CD4-positive, alpha-beta T cell treated with Interleukin-15 for 4 hours (primary cell): ENCODE results near the gene INTS13.
"Not testable (repeated sequence)": the region's sequence is repeated elsewhere in the genome, so short reads cannot be mapped to it uniquely, and the experiment has no call there.

Experiments
- DNase-seq: peaks from one replicate; pipeline ENCODE4 v3.0.0-alpha.2; 2020; ENCODE audit warnings: low spot score

Gene INTS13

GRCh38 chr12:26937863-26938700, at the start of gene INTS13, which contains the start of gene FGFR1OP2:
Gene INTS13, minus strand, starts transcription at chr12:26937981. Its CDS starts 1,178 bp downstream, at chr12:26936803.
Gene FGFR1OP2, plus strand, starts transcription at chr12:26938470. Its CDS starts 15,689 bp downstream, at chr12:26954159.
- DNase-seq: peak; percentile 97

GRCh38 chr12:26982866-26983265, 45.1 kb upstream of the INTS13 start:
- no peak for DNase-seq

- DNase-seq: no peak
Measured at GRCh38 chr12:26979733-26980132, 42.0 kb upstream of the INTS13 start.

GRCh38 chr12:26978801-26979200, 41.0 kb upstream of the INTS13 start:
- no peak for DNase-seq

- no peak for DNase-seq
Measured at GRCh38 chr12:26976687-26977086, 38.9 kb upstream of the INTS13 start.

GRCh38 chr12:26971963-26972362, 34.2 kb upstream of the INTS13 start:
- DNase-seq: peak; percentile 77

GRCh38 chr12:26970136-26970535, 32.4 kb upstream of the INTS13 start:
- no peak for DNase-seq

- DNase-seq: no peak
Measured at GRCh38 chr12:26966842-26967241, 29.1 kb upstream of the INTS13 start.

DNA sequence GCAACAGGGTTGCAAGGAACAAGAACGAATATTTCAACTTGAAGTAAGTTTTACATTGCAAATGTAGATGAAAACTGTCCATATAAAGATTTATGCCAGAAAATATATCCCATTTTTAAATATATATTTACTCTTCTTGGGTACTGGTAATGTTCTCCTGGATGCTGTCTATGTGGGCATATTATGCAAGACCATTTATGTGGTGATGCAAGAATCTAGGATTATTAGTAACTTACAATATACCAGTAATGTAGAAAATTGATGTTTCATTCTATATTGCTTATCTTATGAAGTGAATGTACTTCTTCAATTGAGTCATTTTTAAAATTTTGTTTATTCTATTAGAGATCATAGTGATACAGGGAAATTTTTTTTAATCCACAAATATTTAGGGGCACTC, 25.6 kb upstream of the INTS13 start:
- DNase-seq: no peak

DNA sequence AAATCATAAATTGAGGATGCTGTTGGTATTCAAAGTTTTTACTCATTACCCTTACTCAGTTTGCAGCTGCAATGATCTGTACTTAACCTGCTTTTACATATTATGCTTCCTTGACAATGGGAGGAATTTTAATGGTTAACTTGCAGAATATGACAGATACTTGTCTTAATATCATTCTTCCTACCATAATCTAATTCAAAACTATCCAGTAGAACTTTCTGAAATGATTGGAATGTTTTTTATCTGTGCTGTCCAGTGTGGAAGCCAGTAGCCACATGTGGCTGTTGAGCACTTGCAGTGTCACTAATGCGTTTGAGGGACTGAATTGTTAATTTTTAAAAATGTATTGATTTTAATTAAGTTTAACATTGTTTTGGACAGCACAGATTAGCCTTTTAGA, 24.0 kb upstream of the INTS13 start:
- no peak for DNase-seq

- DNase-seq: not testable (repeated sequence)
Measured at GRCh38 chr12:26961391-26961790, 23.6 kb upstream of the INTS13 start.

DNA sequence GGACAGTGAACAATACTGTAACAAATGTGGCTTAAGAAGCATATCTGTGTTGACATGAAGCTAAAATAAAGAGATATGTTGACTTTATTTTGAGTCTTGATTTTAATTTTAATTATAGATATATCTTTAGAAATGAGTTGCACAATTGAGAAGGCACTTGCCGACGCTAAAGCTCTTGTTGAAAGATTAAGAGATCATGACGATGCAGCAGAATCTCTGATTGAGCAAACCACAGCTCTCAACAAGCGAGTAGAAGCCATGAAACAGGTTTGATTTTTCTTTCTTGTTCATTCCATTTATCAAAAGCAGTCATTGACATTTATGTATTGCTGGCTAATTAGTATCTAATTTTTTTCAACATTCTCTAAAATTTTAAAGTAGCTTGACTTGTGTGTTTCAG, 16.2 kb upstream of the INTS13 start:
- DNase-seq: no peak

- DNase-seq: no peak
Measured at GRCh38 chr12:26953447-26953846, 15.7 kb upstream of the INTS13 start.

DNA sequence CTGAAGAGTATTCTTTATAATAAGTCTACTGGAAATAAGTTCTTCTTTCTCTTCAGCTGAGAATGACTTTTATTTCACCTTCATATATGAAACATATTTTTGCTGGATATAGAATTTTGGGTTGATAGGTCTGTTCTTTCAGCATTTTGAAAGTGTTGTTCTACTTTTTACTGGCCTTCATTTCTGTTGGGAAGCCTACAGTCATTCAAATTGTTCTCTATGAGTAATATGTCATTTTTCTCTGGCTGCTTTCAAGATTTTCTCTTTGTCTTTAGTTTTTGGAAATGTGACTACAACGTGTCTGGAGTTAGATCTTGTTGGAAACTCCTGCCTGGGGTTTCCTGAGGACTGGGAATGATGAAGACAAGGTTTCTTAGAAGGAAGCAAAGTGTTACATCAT, 10.5 kb upstream of the INTS13 start:
- no peak for DNase-seq

DNA sequence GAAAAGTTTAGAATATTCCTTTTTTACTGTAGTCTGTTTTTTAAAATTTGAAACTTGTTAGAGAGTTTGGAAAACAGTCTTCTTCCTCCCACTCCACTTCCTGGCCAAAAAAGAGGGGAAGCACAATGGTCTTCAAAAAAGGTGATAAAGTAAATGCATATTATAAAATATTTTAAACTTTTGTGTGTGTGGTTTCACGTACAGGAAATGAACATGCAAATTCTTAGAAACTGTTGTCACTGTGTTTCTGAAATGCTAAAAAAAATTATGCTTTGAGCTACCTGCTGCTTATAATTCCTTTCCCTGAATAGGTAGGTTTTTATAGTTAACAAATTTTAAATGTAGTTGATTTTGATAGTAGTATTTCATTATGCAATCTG, 3.4 kb upstream of the INTS13 start:
- DNase-seq: peak; percentile 57

GRCh38 chr12:26940516-26941214, 2.9 kb upstream of the INTS13 start:
- peak; percentile 65 for DNase-seq

GRCh38 chr12:26939953-26940352, 2.2 kb upstream of the INTS13 start:
- DNase-seq: no peak

GRCh38 chr12:26939192-26939832, 1.5 kb upstream of the INTS13 start:
- DNase-seq: peak; percentile 5

- peak; percentile 21 for DNase-seq
Measured at GRCh38 chr12:26938701-26939062, 901 bp upstream of the INTS13 start.

- DNase-seq: no peak
Measured at GRCh38 chr12:26937443-26937862, 328 bp downstream of the INTS13 start.

GRCh38 chr12:26936559-26937442, 980 bp downstream of the INTS13 start:
- peak; percentile 63 for DNase-seq
